ENCODE data around the gene TPST1. TPM values are rescaled to one million over a fixed set of nuclear protein-coding genes. Genes with fewer than 3 reads are reported as not detected.

TPST1 gene
- total RNA-seq, 1 experiment from 2014 or later = 15.9 TPM

- H3K27ac Mint-ChIP-seq = 0 out of 7 replicates have a peak overlapping the region, but pooled peaks of 1 of the 3 experiments have one; percentile 54
- TF ChIP-seq, protein P1, sequence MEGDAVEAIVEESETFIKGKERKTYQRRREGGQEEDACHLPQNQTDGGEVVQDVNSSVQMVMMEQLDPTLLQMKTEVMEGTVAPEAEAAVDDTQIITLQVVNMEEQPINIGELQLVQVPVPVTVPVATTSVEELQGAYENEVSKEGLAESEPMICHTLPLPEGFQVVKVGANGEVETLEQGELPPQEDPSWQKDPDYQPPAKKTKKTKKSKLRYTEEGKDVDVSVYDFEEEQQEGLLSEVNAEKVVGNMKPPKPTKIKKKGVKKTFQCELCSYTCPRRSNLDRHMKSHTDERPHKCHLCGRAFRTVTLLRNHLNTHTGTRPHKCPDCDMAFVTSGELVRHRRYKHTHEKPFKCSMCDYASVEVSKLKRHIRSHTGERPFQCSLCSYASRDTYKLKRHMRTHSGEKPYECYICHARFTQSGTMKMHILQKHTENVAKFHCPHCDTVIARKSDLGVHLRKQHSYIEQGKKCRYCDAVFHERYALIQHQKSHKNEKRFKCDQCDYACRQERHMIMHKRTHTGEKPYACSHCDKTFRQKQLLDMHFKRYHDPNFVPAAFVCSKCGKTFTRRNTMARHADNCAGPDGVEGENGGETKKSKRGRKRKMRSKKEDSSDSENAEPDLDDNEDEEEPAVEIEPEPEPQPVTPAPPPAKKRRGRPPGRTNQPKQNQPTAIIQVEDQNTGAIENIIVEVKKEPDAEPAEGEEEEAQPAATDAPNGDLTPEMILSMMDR (conservative IDR thresholded peaks at IDR 0.05) = no peak
- DNase-seq = no peak
Observed at GRCh38 chr7:66330961-66331360, 125.8 kb downstream of the TPST1 start.

More at GRCh38 chr7:66330961-66331360, 125.8 kb downstream of the TPST1 start:
- no peaks in the 10 kb centered on the region for H3K27me3 Mint-ChIP-seq (ENCODE audit: low read depth)
- Histone ChIP-seq H3K23me2 (ENCODE audit: insufficient read length, low read depth, low read length, poor library complexity, severe bottlenecking) (no peaks in the 10 kb centered on the region), H3K4me2 (ENCODE audit: insufficient read depth, insufficient read length, low read length) (no peak overlapping the region), H3K56ac (ENCODE audit: insufficient read length, low read depth, low read length) (no peak overlapping the region), H3K4me1 (ENCODE audit: insufficient read depth, low read length) (no peaks in the 10 kb centered on the region), H2BK5ac (ENCODE audit: insufficient read length, low read length) (no peak overlapping the region), H4K20me1 (ENCODE audit: control insufficient read depth, insufficient read depth, insufficient read length) (no peaks in the 10 kb centered on the region), H3K23ac (ENCODE audit: insufficient read length, low read depth, low read length) (no peak overlapping the region), H3T11ph (ENCODE audit: low read length) (no peak overlapping the region), H2BK12ac (ENCODE audit: insufficient read length, low read depth, low read length) (no peak overlapping the region), H3K9ac (ENCODE audit: extremely low read depth, insufficient read length, low read length) (no peak overlapping the region), H3K79me2 (ENCODE audit: insufficient read depth, low read length) (no peaks in the 10 kb centered on the region), H2BK120ac (ENCODE audit: low read depth, low read length, poor library complexity, severe bottlenecking) (no peak overlapping the region), H2BK15ac (ENCODE audit: low read depth, low read length) (no peak overlapping the region), H2AK5ac (ENCODE audit: insufficient read length, low read length) (no peak overlapping the region), H3K18ac (ENCODE audit: insufficient read length, low read depth, low read length) (no peak overlapping the region), H2BK20ac (ENCODE audit: low read depth, low read length, poor library complexity, severe bottlenecking) (no peak overlapping the region), H3K9me3 (ENCODE audit: control insufficient read depth, low read depth, low read length) (no peaks in the 10 kb centered on the region), H4K91ac (ENCODE audit: insufficient read length, low read depth, low read length) (no peak overlapping the region), H4K5ac (ENCODE audit: insufficient read length, low read depth, low read length) (no peak overlapping the region), H2AFZ (ENCODE audit: low read length) (no peak overlapping the region), H3K4ac (ENCODE audit: low read depth, low read length) (no peak overlapping the region), H3K27ac (ENCODE audit: insufficient read length, low read depth, low read length) (no peak overlapping the region), H3K27me3 (ENCODE audit: insufficient read depth, low read length) (no peaks in the 10 kb centered on the region), H3K79me1 (ENCODE audit: insufficient read depth, low read depth, low read length, poor library complexity, severe bottlenecking) (no peaks in the 10 kb centered on the region), H3K14ac (ENCODE audit: insufficient read depth, low read length) (no peak overlapping the region), H4K8ac (replicated peaks; ENCODE audit: insufficient read length, low read depth, low read length) (no peak overlapping the region)
- H3K36me3 Mint-ChIP-seq (ENCODE audit: insufficient read depth in 1 of 3, low read depth in 3 of 3) = peaks cover 0 to 7% (median 4%) of the 10 kb centered on the region in 3 experiments; a peak in 3 of 7 replicates
- H3K4me1 Mint-ChIP-seq = no peaks in the 10 kb centered on the region
- no peak overlapping the region for H3K4me3 Mint-ChIP-seq
- no CpG with 5 or more reads among the region's 1 CpG for WGBS (ENCODE audit: extremely low coverage, insufficient read length, low lambda C conversion rate)
- H3K9me3 Mint-ChIP-seq = peaks cover 6 to 7% of the 10 kb centered on the region in 2 experiments; a peak in 4 of 5 replicates
